ENCODE data around the gene MAPK9. TPM values are rescaled to one million over a fixed set of nuclear protein-coding genes. Genes with fewer than 3 reads are reported as not detected.
A peak's percentile ranks its signal among the peaks of the same experiment; 100 is the strongest.

Gene MAPK9
- total RNA-seq = 10 to 100 TPM; 34.8 to 39.1 (median 35.8) TPM

DNA sequence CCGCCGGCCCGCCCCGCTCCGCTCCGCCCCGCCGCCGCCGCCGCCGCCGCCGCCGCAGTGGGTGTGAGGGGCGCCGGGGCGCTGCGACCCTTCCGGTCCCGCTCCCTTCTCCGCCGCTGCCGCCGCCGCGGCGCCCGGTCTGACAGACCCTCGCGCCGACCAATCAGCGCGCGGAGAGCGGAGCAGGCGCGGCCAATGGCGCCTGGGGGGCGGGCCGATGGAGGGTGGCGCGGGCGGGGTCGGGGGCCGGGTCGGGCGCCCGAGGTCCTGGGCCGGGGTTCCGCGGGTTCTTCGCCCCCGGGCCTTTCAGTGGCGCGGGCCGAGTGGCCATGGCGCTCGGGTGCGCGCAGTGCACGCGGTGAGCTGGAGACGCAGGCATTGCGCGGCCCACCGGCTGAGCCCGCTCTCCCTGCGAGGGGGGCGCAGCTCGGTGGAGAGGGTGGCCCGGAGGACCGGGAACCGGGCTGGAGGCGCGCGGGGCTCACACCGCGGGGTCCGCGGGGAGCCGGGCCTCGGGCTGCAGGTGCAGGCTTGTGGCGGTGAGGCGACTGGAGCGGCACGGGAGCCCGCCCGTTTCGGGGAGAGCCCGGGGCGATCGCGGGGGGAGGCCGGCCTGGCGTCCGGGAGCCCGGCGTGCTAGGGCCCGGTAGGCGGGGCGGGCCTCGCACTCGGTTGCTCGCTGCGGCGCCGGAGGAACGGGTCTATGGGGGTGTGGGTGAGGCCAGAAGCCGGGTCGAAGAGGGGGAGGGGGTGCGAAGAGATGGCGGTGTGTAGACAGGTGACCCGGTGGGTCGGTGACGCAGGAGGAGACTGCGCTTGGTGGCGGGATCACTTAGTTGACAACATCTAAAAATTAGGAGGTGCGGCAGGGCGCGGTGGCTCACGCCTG is at the start of gene MAPK9:
Gene MAPK9, minus strand, starts transcription at position 141 of the 889 bp plus-strand sequence. CDS start 11,522 bp downstream, outside the sequence.
- H3K4me3 Mint-ChIP-seq = peak within 1 kb of the TSS; percentile 93
- H3K27me3 Mint-ChIP-seq (ENCODE audit: low read depth) = no peaks in the 10 kb centered on the region
- ATAC-seq (peak; percentile 88 to 91), DNase-seq (peak; percentile 75)
- H3K9me3 Mint-ChIP-seq = no peaks in the 10 kb centered on the region
- H3K4me1 Mint-ChIP-seq (ENCODE audit: low read depth) = peaks cover 33% of the 10 kb centered on the region
- peaks cover 6% of the 10 kb centered on the region for H3K36me3 Mint-ChIP-seq (ENCODE audit: insufficient read depth)

DNA sequence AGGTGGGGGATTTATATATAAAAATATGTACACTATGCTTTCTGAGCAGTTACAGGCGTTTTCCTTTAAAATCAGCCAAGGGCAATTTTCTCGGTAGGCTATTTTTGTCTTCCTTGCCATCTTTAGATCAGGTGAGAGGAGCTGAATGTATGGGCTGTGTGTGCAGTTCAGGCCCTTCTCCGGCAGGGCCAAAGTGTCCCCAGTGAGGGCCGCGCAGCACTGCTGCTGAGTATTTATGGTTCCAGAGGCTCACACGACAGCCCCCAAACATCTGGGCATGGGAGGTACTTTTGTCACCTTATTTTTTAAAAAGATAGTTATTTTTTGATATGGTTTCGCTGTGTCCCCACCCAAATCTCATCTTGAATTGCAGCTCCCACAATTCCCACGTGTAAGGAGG is 49.7 kb upstream of the MAPK9 start:
- Mint-ChIP-seq H3K27me3 (ENCODE audit: low read depth) (peaks cover 5% of the 10 kb centered on the region), H3K36me3 (ENCODE audit: insufficient read depth) (no peaks in the 10 kb centered on the region), H3K9me3 (no peaks in the 10 kb centered on the region), H3K4me3 (no peak overlapping the region), H3K4me1 (ENCODE audit: low read depth) (no peaks in the 10 kb centered on the region)
- ATAC-seq (no peak), DNase-seq (no peak)

DNA sequence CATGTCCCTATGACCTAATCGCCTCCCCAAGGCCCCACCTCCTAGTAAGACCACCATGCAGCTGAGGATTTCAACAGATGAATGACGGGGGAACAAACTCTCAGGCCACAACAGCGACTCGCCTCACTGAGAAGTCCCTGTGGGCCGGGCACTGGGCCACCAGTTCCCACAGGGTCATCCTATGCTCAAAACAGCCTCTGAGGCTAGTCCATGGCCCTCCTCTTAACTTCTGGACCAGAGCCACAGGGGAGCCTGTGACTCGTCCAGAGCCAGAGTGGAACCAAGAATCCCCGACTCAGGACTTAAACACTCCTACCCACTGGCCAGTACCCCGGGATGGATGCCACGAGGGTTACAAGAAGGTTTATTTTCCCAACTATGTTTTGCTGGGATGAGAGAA is 49.0 kb upstream of the MAPK9 start:
- Mint-ChIP-seq H3K36me3 (ENCODE audit: insufficient read depth) (no peaks in the 10 kb centered on the region), H3K4me1 (ENCODE audit: low read depth) (no peaks in the 10 kb centered on the region), H3K9me3 (no peaks in the 10 kb centered on the region), H3K4me3 (no peak overlapping the region), H3K27me3 (ENCODE audit: low read depth) (peaks cover 5% of the 10 kb centered on the region)
- DNase-seq = no peak
- no peak for ATAC-seq

DNA sequence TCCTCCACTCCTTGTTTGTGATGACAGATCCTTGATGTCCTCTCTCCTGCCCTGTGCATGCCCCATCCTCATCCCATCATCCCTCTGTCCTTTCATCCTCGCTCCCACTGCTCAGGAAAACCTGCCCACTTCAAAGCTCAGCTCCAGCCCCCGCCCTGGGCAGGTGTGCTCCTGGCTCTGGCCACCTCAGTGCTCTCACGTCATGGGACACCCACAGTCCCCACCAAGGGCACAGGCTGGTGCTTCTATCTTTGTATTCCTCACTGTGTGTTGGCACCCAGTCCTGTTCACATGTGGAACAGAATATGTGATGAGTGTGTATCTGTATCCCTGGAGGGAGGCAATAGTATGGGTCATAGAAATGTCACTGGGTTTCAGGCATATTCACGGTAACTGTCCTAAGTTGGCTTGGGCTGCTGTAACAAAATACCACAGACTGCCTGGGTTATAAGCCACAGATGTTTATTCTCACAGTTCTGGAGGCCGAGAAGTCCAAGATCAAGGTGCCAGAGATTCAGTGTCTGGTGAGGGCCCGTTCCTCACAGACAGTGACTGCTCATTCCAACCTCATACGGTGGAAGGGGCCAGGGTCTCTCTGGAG is 47.8 kb upstream of the MAPK9 start:
- no peaks in the 10 kb centered on the region for H3K36me3 Mint-ChIP-seq (ENCODE audit: insufficient read depth)
- H3K27me3 Mint-ChIP-seq (ENCODE audit: low read depth) = peaks cover 8% of the 10 kb centered on the region
- H3K4me3 Mint-ChIP-seq = no peak overlapping the region
- no peaks in the 10 kb centered on the region for H3K4me1 Mint-ChIP-seq (ENCODE audit: low read depth)
- ATAC-seq = no peak
- no peaks in the 10 kb centered on the region for H3K9me3 Mint-ChIP-seq
- no peak for DNase-seq

DNA sequence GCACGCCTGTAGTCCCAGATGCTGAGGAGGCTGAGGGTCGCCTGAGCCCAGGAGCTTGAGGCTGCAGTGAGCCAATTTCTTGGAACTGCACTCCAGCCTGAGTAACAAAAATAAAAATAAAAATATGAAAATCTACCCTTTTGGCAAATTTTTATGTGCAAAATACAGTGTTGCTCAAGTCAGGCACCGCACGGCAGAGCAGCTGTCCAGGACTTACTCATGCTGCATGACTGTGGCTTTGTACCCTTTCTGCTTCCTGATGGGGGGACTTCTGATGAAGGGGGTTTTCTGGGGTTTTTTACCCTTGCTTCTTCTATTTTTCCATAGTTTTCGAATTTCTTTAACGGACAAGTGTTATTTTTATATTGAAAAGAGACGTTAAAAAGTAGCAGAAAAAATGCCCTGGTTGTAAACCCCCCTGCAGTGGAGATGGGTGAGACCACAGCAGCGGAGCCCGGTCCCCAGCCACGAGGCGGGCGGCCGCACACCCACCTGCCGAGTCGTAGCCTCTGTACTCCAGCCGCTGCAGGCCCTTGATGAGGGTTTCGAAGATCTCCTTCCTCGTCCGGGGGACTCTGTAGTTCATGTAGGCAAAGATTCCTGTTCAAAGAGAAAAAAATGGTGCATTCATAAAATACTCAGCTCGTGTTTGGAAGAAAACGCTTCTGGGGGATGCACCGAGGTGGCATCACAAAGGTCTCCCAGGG is 46.3 kb upstream of the MAPK9 start:
- Mint-ChIP-seq H3K4me3 (no peak overlapping the region), H3K9me3 (no peaks in the 10 kb centered on the region), H3K4me1 (ENCODE audit: low read depth) (no peaks in the 10 kb centered on the region), H3K27me3 (ENCODE audit: low read depth) (peaks cover 14% of the 10 kb centered on the region), H3K36me3 (ENCODE audit: insufficient read depth) (no peaks in the 10 kb centered on the region)
- DNase-seq (no peak), ATAC-seq (no peak)

DNA sequence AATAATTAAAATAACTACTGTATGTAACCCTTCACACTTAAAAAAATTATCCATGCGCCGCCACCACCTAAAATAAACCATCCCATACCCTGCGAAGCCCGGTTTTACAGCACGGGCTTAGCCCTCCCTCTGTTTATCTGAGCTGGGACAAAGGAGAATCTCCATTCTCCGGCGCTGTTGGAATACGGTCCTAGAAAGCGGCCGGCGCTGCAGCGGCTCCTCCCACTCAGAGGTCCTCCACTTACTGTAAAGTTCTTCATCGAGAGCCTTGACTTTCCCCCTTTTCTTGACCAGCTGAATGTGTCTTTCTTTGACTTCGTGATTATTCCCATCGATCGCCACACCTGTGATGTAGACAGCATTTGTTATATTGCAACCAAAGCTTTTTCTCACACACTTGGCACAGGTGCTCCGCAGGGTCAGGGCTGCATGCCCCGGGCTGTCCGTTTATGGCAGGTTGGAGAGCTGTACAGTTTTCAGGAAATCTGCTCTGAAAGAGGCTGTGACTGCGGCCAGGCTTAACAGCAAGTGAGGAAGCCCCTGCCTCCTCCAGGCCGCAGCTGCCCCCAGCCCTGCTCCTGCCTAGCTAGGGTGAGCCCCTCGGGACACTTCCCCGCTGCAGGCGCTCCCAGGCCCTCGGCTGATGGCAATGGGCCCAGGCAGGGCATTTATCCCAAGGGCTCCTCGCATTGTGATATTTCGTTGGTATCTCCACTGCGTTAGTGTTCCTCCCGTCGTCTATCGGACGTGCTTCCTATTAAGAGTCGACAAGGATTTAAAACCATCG is 44.5 kb upstream of the MAPK9 start:
- H3K4me1 Mint-ChIP-seq (ENCODE audit: low read depth) = no peaks in the 10 kb centered on the region
- no peak for DNase-seq
- H3K9me3 Mint-ChIP-seq = no peaks in the 10 kb centered on the region
- no peak for ATAC-seq
- no peaks in the 10 kb centered on the region for H3K36me3 Mint-ChIP-seq (ENCODE audit: insufficient read depth)
- H3K4me3 Mint-ChIP-seq = no peak overlapping the region
- H3K27me3 Mint-ChIP-seq (ENCODE audit: low read depth) = peaks cover 16% of the 10 kb centered on the region

DNA sequence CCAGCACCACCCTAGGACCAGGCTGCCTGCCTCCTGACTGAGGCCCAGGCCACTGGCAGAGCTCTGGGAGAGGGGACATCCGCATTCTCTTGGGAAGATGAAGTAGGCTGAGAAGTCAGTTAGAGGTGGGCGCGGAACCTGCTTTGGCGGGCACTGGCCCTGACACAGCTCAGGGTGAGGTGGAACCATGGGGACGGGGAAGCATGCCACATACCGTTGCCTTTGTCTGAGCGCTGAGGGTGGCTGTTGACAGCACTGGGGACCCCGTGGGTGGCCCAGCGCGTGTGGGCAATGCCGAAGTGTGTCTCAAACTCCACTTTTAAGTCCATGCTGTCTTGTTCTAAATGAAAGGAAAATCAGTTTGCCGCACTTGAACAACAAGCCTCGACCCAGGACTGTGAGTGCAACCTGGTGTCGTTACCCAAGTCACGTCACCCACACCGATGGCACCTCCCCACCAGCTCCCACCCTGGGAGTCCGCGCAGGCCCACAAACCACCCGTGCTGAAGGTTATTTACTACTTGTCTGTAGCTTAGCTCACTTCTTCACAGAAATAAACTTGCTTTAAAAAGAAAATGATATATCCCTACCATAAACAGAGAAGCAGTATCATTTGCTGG is 43.8 kb upstream of the MAPK9 start:
- Mint-ChIP-seq H3K9me3 (no peaks in the 10 kb centered on the region), H3K36me3 (ENCODE audit: insufficient read depth) (no peaks in the 10 kb centered on the region), H3K4me3 (no peak overlapping the region), H3K4me1 (ENCODE audit: low read depth) (no peaks in the 10 kb centered on the region), H3K27me3 (ENCODE audit: low read depth) (peaks cover 17% of the 10 kb centered on the region)
- ATAC-seq (no peak), DNase-seq (no peak)

DNA sequence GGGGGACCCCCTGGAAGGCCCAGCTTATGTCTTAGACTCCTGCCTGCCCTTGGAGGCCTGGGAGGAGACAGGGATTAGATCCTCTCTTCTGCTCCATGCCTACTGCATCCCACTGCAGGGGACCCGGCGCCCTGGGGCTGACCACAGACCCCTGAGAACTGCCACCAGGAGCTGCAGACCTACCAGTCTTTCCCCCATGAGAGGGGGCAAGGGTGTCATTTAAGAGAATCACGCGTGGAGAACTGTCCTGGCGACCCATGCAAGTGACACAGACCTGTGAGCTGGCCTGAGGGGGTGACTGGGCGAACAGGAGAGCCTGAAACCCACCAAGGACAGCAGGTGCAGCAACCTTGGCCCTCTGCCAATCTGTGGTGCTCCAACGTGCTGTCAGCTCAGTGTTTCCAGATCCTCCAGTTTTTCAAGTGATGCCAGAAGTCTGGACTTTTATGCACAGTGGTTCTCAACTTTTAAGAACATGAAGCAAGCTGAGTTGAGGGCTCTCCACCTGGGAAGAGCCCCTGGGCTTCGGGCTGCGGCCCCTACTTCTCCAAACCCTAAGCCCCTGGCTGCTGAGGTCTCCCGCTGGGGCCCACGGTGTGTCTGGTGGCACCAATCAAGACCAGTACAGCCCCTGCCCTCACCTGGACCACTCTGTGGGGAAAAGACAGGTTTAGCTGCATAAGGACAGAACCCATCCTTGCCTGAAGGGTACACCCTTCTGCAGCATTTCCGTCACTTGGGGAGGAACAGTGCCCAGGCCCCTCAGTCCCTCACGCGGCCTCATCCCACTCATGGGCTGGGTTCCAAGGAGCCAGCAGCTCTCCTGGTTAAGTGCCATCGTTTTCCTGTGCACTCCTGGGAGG is 43.1 kb upstream of the MAPK9 start:
- Mint-ChIP-seq H3K27me3 (ENCODE audit: low read depth) (peaks cover 17% of the 10 kb centered on the region), H3K4me1 (ENCODE audit: low read depth) (no peaks in the 10 kb centered on the region), H3K9me3 (no peaks in the 10 kb centered on the region), H3K4me3 (no peak overlapping the region), H3K36me3 (ENCODE audit: insufficient read depth) (no peaks in the 10 kb centered on the region)
- DNase-seq = no peak
- no peak for ATAC-seq

DNA sequence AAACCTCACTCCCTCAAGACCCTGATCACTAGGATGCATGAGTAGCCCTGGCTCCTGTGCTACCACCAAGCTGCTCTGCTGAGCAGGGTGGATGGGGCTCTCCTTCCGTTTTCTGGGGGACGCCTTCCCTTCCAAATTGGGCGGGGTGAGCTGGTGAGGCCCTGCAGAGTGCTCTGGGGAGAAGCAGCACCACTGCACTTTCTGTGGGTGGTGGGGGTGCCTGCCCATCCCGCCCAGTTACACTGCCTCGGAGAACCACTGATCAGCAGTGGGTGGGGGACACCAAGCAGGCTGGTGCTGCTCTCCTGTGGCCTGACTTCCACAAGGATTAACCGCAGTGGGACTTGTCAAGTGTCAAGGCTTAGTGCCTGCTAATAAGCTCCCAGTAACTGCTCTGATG is 42.3 kb upstream of the MAPK9 start:
- Mint-ChIP-seq H3K4me3 (no peak overlapping the region), H3K4me1 (ENCODE audit: low read depth) (no peaks in the 10 kb centered on the region), H3K27me3 (ENCODE audit: low read depth) (peaks cover 17% of the 10 kb centered on the region), H3K36me3 (ENCODE audit: insufficient read depth) (no peaks in the 10 kb centered on the region), H3K9me3 (no peaks in the 10 kb centered on the region)
- ATAC-seq = no peak
- DNase-seq = no peak

DNA sequence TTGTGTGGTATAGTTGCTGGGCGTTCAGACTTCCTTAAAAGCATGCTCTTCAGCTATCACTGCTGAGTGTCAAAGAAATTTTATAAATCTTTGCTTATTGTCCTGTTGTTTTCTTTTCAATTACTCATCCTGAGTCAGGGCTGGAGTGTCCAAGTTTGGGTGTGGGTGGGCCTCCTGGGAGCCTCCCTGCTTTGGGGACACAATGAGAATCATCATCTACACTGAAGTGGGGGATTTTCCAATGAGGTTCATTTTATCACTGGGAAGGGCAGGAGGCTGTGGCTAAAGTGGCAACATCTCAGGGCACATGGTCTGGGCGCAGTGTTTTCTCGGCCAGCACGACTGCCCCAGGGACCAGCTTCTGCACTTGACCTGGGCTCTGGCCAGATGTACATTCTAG is 41.8 kb upstream of the MAPK9 start:
- Mint-ChIP-seq H3K4me1 (ENCODE audit: low read depth) (no peaks in the 10 kb centered on the region), H3K4me3 (no peak overlapping the region), H3K9me3 (no peaks in the 10 kb centered on the region), H3K27me3 (ENCODE audit: low read depth) (peaks cover 17% of the 10 kb centered on the region), H3K36me3 (ENCODE audit: insufficient read depth) (no peaks in the 10 kb centered on the region)
- ATAC-seq = no peak
- DNase-seq = no peak

DNA sequence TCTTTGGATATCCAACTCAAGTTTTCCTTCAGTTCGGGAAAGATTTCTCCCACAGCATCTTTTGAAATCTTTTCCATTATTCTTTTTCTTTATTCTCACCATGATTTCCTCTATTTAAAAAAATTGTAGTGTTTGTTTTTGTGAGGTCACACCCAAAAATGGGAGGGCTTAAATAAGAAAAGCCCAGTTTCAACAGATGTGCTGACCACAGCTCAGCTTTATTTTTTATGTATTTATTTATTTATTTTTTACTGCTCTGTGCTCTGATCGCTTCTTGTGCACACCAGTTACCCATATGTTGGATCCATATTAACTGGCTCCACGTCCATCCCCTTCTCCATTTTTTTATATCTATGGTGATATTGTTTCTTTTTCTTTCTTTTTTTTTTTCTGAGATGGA is 41.0 kb upstream of the MAPK9 start:
- DNase-seq = no peak
- ATAC-seq = no peak
- H3K36me3 Mint-ChIP-seq (ENCODE audit: insufficient read depth) = no peaks in the 10 kb centered on the region
- H3K4me3 Mint-ChIP-seq = no peak overlapping the region
- peaks cover 17% of the 10 kb centered on the region for H3K27me3 Mint-ChIP-seq (ENCODE audit: low read depth)
- H3K4me1 Mint-ChIP-seq (ENCODE audit: low read depth) = no peaks in the 10 kb centered on the region
- no peaks in the 10 kb centered on the region for H3K9me3 Mint-ChIP-seq

DNA sequence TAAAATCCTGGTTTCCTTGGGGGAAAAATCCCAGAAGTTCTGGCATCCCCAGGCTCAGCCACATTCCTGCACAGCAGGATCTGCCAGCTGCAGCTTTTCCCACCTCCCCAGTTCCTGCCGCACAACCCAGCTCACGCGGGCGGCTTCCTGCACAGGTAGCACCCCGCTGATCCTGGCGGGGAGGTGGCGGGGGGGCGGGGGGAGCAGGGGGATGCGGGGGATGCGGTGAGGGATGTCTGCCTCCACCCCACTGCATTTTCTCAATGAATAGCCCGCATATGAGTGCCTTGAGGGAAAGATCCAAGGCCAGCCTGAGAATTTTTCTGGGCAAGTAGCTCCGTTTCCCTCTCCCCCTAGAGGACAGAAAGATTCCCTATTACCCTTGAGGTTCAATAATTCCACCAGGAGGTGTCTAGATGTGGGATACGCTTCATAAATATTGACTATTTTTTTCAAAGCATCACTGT is 40.2 kb upstream of the MAPK9 start:
- H3K4me3 Mint-ChIP-seq = no peak overlapping the region
- peaks cover 17% of the 10 kb centered on the region for H3K27me3 Mint-ChIP-seq (ENCODE audit: low read depth)
- DNase-seq (no peak), ATAC-seq (no peak)
- no peaks in the 10 kb centered on the region for H3K9me3 Mint-ChIP-seq
- no peaks in the 10 kb centered on the region for H3K4me1 Mint-ChIP-seq (ENCODE audit: low read depth)
- H3K36me3 Mint-ChIP-seq (ENCODE audit: insufficient read depth) = no peaks in the 10 kb centered on the region

DNA sequence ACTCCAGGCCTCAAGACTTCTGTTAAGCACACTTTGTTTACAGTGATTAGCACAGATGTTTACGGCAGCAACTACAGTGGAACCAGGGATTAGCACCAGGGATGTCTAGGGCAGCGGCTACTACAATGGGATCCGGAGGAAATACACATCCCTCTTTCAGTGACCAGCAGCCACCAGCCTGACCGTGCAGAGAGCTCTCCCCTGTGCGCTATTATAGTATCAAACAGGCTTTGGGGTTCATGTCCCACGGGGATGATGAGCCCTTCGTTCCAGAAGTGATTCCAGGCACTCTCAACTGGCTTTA is 39.7 kb upstream of the MAPK9 start:
- no peaks in the 10 kb centered on the region for H3K36me3 Mint-ChIP-seq (ENCODE audit: insufficient read depth)
- H3K9me3 Mint-ChIP-seq = no peaks in the 10 kb centered on the region
- no peaks in the 10 kb centered on the region for H3K4me1 Mint-ChIP-seq (ENCODE audit: low read depth)
- no peak for ATAC-seq
- H3K4me3 Mint-ChIP-seq = no peak overlapping the region
- H3K27me3 Mint-ChIP-seq (ENCODE audit: low read depth) = peaks cover 17% of the 10 kb centered on the region
- DNase-seq = no peak
